ENCODE results near the gene TMEM184C.

DNA sequence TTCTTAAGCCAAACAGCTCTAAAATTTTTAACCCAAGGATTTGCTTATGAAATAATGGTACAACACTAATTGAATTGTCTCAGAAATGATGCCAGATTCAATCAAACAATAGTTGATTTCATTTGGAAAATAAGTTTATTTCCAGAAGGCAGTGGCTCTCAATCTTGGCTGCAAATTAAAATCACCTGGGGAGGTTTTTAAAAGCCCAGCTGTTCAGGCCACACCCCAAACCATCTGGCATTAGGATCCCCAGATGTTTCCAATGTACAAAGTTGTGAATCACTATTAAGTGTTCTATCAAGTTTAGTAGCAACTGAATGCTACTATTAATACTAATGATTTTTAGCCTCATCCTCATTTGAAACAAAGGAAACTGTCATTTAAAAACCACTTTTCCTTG is 22.2 kb downstream of the TMEM184C start:
- TF ChIP-seq POLR2A (IDR thresholded peaks at IDR 0.05), result no peak
- TF ChIP-seq, protein P1, sequence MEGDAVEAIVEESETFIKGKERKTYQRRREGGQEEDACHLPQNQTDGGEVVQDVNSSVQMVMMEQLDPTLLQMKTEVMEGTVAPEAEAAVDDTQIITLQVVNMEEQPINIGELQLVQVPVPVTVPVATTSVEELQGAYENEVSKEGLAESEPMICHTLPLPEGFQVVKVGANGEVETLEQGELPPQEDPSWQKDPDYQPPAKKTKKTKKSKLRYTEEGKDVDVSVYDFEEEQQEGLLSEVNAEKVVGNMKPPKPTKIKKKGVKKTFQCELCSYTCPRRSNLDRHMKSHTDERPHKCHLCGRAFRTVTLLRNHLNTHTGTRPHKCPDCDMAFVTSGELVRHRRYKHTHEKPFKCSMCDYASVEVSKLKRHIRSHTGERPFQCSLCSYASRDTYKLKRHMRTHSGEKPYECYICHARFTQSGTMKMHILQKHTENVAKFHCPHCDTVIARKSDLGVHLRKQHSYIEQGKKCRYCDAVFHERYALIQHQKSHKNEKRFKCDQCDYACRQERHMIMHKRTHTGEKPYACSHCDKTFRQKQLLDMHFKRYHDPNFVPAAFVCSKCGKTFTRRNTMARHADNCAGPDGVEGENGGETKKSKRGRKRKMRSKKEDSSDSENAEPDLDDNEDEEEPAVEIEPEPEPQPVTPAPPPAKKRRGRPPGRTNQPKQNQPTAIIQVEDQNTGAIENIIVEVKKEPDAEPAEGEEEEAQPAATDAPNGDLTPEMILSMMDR (IDR thresholded peaks at IDR 0.05), result no peak
- no peak for TF ChIP-seq POLR2AphosphoS5 (IDR thresholded peaks at IDR 0.05)

All from stomach (tissue), 4 donors.